Fibroblast of lung (primary cell): Measurements from ENCODE around the gene LSM12.

Experiments
- CTCF ChIP-seq, 2 donors: IDR thresholded peaks in 1 of 2; conservative IDR thresholded peaks in 1 of 2; 1 replicate in 1 of 2; 2 replicates in 1 of 2; pipeline ENCODE4 v1.5.1; 2011 to 2012; ENCODE audit warnings: low read length in 2 of 2, control low read depth in 1 of 2, inconsistent platforms in 1 of 2, low read depth in 1 of 2, mild to moderate bottlenecking in 1 of 2
- EZH2 ChIP-seq: IDR thresholded peaks from 2 replicates; pipeline ENCODE4 v1.5.1; 2012; ENCODE audit warnings: low read length, control low read depth, mild to moderate bottlenecking; ENCODE audit errors: missing control alignments

DNA sequence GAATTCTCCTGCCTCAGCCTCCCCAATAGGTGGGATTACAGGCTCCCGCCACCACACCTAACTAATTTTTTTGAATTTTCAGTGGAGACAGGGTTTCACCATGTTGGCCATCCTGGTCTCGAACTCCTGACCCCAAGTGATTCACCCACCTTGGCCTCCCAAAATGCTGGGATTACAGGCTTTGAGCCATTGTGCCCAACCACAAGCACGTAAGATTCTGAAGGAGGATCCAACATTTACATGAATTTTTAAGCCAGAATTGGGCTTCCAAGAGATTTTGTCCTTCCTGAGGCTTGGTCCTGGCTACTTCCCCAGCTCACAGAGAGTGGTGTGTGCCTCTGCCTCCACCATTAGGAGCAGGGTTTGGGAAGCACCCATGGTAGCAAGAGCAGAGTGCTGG lies 15.2 kb upstream of the LSM12 start:
- TF ChIP-seq CTCF (conservative IDR thresholded peaks at IDR 0.05 in 1 of 2, IDR thresholded peaks at IDR 0.05 in 1 of 2; ENCODE audit: low read depth in 1 of 2, low read length in 2 of 2), result no peak
- TF ChIP-seq EZH2, result no peak
